Measurements from ENCODE around the gene IL10.

Gene IL10

DNA sequence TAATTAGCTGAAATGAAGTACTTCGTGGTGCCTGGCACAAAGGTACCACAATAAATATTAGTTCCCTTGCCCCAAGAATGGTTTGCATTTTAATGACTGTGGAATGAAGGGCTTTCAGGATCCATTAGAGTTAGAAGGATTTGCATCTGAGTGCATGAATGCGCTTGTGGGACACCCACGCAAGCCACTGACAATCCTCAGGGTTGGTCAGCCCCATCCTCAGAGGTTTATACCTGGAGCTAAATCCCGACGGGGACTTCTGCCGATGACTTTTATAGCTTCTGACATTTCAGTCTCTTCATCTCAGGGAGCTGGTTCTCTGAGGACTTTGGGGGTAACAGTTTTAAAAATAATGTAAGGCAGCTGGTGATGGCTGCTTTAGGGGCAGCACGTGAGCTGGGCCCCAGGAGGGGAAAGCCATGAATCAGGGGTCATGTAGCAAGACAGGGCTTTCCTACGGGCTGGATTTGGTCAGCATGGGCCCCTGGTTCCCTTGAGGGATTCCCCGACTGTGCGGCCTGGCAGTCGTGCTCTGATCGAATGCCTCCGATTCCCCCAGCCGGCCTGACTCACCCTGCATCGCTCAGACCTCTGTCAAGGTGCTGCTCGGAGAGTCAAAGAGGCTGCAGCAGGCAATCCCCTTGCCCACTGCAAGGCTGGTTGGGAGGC lies 20.8 kb upstream of the IL10 start:
- Histone ChIP-seq H3K9ac (ENCODE audit: insufficient read length, low read depth) (no peak overlapping the region), H3K9me3 (ENCODE audit: insufficient read depth, low read length) (no peaks in the 10 kb centered on the region), H3K4me1 (ENCODE audit: insufficient read depth, insufficient read length) (no peaks in the 10 kb centered on the region), H3K36me3 (ENCODE audit: insufficient read depth, insufficient read length, low read length) (no peaks in the 10 kb centered on the region), H3K4me3 (ENCODE audit: insufficient read length, low read depth) (no peak overlapping the region), H3K27me3 (ENCODE audit: insufficient read depth, insufficient read length) (no peaks in the 10 kb centered on the region)
- TF ChIP-seq SUZ12 (IDR thresholded peaks at IDR 0.05; ENCODE audit: extremely low read depth, insufficient read depth, insufficient read length) (no peak), YY1 (IDR thresholded peaks at IDR 0.05; ENCODE audit: insufficient read depth, insufficient read length) (no peak), ZNF274 (IDR thresholded peaks at IDR 0.05; ENCODE audit: low read depth, low read length) (no peak)
- no peak for DNase-seq (ENCODE audit: low read depth, low spot score)

DNA sequence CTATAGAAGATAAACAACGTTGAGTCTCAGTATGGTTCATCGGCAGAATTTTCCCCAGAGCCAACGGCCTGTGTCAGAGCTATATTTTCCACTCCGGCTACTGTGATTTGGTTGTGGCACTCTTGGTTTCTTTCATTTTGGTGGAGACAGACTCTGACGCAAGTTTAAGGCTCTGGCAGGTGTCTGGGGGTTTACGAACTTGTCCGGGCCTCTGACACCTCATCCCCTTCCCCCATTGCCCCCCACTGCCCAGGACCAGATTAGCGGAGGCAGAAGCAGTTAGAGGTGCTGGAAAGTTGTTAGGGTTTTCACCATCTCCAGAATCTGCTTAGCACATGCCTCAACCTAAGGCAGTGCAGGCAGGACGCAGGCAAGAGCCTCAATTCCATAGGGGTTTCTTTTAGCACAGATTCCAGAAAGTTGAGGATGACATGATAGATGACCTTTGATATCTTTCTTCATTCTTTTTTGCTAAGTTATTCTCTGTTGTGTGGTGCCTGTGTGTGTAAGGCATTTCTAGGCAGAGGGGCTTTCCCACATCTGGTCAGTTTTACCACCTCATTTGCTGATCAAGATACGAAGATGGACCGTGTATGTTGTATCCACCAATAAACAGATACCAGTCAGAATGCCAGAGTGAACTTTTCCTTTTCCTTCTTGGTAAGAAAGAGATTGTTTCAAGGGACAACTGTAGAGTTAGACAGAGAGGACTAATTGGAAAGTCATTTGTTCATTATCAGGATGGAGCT lies 18.4 kb upstream of the IL10 start:
- H3K9me3 ChIP-seq (ENCODE audit: insufficient read depth, low read length), result no peaks in the 10 kb centered on the region
- no peaks in the 10 kb centered on the region for H3K36me3 ChIP-seq (ENCODE audit: insufficient read depth, insufficient read length, low read length)
- TF ChIP-seq SUZ12 (IDR thresholded peaks at IDR 0.05; ENCODE audit: extremely low read depth, insufficient read depth, insufficient read length) (no peak), YY1 (IDR thresholded peaks at IDR 0.05; ENCODE audit: insufficient read depth, insufficient read length) (no peak), ZNF274 (IDR thresholded peaks at IDR 0.05; ENCODE audit: low read depth, low read length) (no peak)
- no peaks in the 10 kb centered on the region for H3K27me3 ChIP-seq (ENCODE audit: insufficient read depth, insufficient read length)
- H3K9ac ChIP-seq (ENCODE audit: insufficient read length, low read depth), result no peak overlapping the region
- no peak for DNase-seq (ENCODE audit: low read depth, low spot score)
- H3K4me1 ChIP-seq (ENCODE audit: insufficient read depth, insufficient read length), result no peaks in the 10 kb centered on the region
- no peak overlapping the region for H3K4me3 ChIP-seq (ENCODE audit: insufficient read length, low read depth)

GRCh38 chr1:206788487-206789050 lies 16.3 kb upstream of the IL10 start:
- no peak overlapping the region for H3K9ac ChIP-seq (ENCODE audit: insufficient read length, low read depth)
- no peak for DNase-seq (ENCODE audit: low read depth, low spot score)
- TF ChIP-seq ZNF274 (IDR thresholded peaks at IDR 0.05; ENCODE audit: low read depth, low read length), result no peak
- no peaks in the 10 kb centered on the region for H3K4me1 ChIP-seq (ENCODE audit: insufficient read depth, insufficient read length)
- no peaks in the 10 kb centered on the region for H3K27me3 ChIP-seq (ENCODE audit: insufficient read depth, insufficient read length)
- no peaks in the 10 kb centered on the region for H3K9me3 ChIP-seq (ENCODE audit: insufficient read depth, low read length)
- H3K4me3 ChIP-seq (ENCODE audit: insufficient read length, low read depth), result no peak overlapping the region
- H3K36me3 ChIP-seq (ENCODE audit: insufficient read depth, insufficient read length, low read length), result no peaks in the 10 kb centered on the region

DNA sequence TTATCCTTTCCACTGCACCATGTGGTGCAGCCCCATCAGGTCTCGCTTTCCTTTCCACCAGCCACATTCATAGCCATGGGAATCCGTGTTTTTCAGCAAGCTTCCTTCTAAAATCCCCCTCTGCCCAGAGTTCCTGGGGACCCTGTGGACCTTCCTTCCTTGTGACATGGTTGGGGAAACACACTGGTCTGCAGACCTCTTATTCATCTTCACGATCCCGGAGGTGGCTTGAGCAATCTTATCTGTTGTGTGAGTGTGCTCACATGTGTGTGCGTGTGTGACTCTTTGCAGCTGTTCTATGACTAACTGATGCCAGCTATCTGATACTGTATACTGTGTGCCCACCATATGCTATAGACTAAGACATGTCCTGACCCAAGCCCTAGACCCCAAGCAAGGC lies 15.6 kb upstream of the IL10 start:
- H3K4me1 ChIP-seq (ENCODE audit: insufficient read depth, insufficient read length), result no peaks in the 10 kb centered on the region
- H3K9ac ChIP-seq (ENCODE audit: insufficient read length, low read depth), result no peak overlapping the region
- H3K36me3 ChIP-seq (ENCODE audit: insufficient read depth, insufficient read length, low read length), result no peaks in the 10 kb centered on the region
- no peaks in the 10 kb centered on the region for H3K9me3 ChIP-seq (ENCODE audit: insufficient read depth, low read length)
- no peak for DNase-seq (ENCODE audit: low read depth, low spot score)
- TF ChIP-seq YY1 (IDR thresholded peaks at IDR 0.05; ENCODE audit: insufficient read depth, insufficient read length) (no peak), ZNF274 (IDR thresholded peaks at IDR 0.05; ENCODE audit: low read depth, low read length) (no peak), SUZ12 (IDR thresholded peaks at IDR 0.05; ENCODE audit: extremely low read depth, insufficient read depth, insufficient read length) (no peak)
- H3K4me3 ChIP-seq (ENCODE audit: insufficient read length, low read depth), result no peak overlapping the region
- H3K27me3 ChIP-seq (ENCODE audit: insufficient read depth, insufficient read length), result no peaks in the 10 kb centered on the region

GRCh38 chr1:206786212-206786886 lies 14.1 kb upstream of the IL10 start:
- Histone ChIP-seq H3K36me3 (ENCODE audit: insufficient read depth, insufficient read length, low read length) (no peaks in the 10 kb centered on the region), H3K9ac (ENCODE audit: insufficient read length, low read depth) (no peak overlapping the region), H3K4me3 (ENCODE audit: insufficient read length, low read depth) (no peak overlapping the region), H3K27me3 (ENCODE audit: insufficient read depth, insufficient read length) (no peaks in the 10 kb centered on the region), H3K9me3 (ENCODE audit: insufficient read depth, low read length) (no peaks in the 10 kb centered on the region), H3K4me1 (ENCODE audit: insufficient read depth, insufficient read length) (no peaks in the 10 kb centered on the region)
- TF ChIP-seq SUZ12 (IDR thresholded peaks at IDR 0.05; ENCODE audit: extremely low read depth, insufficient read depth, insufficient read length) (no peak), YY1 (IDR thresholded peaks at IDR 0.05; ENCODE audit: insufficient read depth, insufficient read length) (no peak), ZNF274 (IDR thresholded peaks at IDR 0.05; ENCODE audit: low read depth, low read length) (no peak)
- DNase-seq (ENCODE audit: low read depth, low spot score), result no peak

DNA sequence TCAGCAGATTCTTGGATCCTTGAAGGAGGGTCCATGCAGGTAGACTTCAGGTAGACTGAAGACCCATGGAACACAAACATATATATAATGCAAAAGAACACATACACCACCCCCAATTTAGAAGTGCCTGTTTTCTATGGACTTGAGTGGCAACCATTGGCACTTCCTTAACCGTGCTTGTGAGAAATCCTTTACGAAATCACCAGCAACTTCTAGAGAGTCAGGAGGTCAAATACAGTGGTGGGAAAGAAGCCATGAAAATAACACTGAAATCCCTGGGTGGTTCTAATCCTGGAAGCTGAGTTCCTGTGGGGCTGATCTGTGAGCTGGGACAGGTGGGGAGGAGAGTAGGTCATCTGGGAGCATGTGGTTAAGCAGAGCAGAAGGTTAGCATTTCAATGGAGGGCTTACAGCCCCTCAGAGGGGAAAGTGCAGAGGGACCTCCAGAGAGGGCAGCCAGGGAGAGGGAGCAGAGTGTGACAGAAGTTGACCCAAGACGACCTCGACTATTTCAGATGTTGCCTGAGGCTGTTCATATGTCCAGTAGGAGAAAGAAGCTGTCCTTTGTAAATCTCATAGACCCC lies 13.0 kb upstream of the IL10 start:
- TF ChIP-seq ZNF274 (IDR thresholded peaks at IDR 0.05; ENCODE audit: low read depth, low read length), result no peak
- no peak for TF ChIP-seq YY1 (IDR thresholded peaks at IDR 0.05; ENCODE audit: insufficient read depth, insufficient read length)
- no peak for TF ChIP-seq SUZ12 (IDR thresholded peaks at IDR 0.05; ENCODE audit: extremely low read depth, insufficient read depth, insufficient read length)
- H3K4me1 ChIP-seq (ENCODE audit: insufficient read depth, insufficient read length), result no peaks in the 10 kb centered on the region
- no peak overlapping the region for H3K9ac ChIP-seq (ENCODE audit: insufficient read length, low read depth)
- no peak for DNase-seq (ENCODE audit: low read depth, low spot score)
- H3K27me3 ChIP-seq (ENCODE audit: insufficient read depth, insufficient read length), result no peaks in the 10 kb centered on the region
- H3K4me3 ChIP-seq (ENCODE audit: insufficient read length, low read depth), result no peak overlapping the region
- H3K9me3 ChIP-seq (ENCODE audit: insufficient read depth, low read length), result no peaks in the 10 kb centered on the region
- H3K36me3 ChIP-seq (ENCODE audit: insufficient read depth, insufficient read length, low read length), result no peaks in the 10 kb centered on the region
